Type B pancreatic cell (in vitro differentiated cells): ENCODE results near the gene WNT9B. TPM values are rescaled to one million over a fixed set of nuclear protein-coding genes. Genes with fewer than 3 reads are reported as not detected.

Experiments used
- DNase-seq: peaks from one replicate; pipeline ENCODE4 v3.0.0; 2021; ENCODE audit warnings: mixed read lengths; ENCODE audit not compliant: unreplicated experiment; ENCODE audit errors: extremely low spot score
- H3K27ac Mint-ChIP-seq: 2 replicates; pipeline ENCODE4 v1.8.0; 2021; ENCODE audit warnings: mild to moderate bottlenecking, mixed read lengths
- H3K27me3 Mint-ChIP-seq: 2 replicates; pipeline ENCODE4 v1.8.0; 2021; ENCODE audit warnings: mixed read lengths
- H3K36me3 Mint-ChIP-seq: 2 replicates; pipeline ENCODE4 v1.8.0; 2021; ENCODE audit warnings: mixed read lengths
- H3K4me1 Mint-ChIP-seq: one replicate; pipeline ENCODE4 v1.8.0; 2021; ENCODE audit warnings: mixed read lengths; ENCODE audit not compliant: unreplicated experiment
- H3K4me3 Mint-ChIP-seq: 2 replicates; pipeline ENCODE4 v1.8.0; 2021; ENCODE audit warnings: mild to moderate bottlenecking, mixed read lengths
- H3K9me3 Mint-ChIP-seq: 2 replicates; pipeline ENCODE4 v1.8.0; 2021; ENCODE audit warnings: mixed read lengths
- CTCF ChIP-seq: fragments of 200-600 bp; sonication (generic); conservative IDR thresholded peaks from 2 replicates; pipeline ENCODE4 v1.5.0; 2021; ENCODE audit warnings: antibody characterized with exemption, mild to moderate bottlenecking
- total RNA-seq: library from RNA; stranded (reverse); gene quantifications from 2 replicates; pipeline ENCODE4 v1.2.1, GENCODE V29; 2021; ENCODE audit warnings: low replicate concordance

WNT9B gene
- total RNA-seq, 1 donor from 2014 or later, result 0.89 TPM

- peaks cover 1% of the 10 kb centered on the region for H3K4me1 Mint-ChIP-seq
- no peaks in the 10 kb centered on the region for H3K36me3 Mint-ChIP-seq
- no peak for DNase-seq
- no peak for TF ChIP-seq CTCF
- no peak overlapping the region for H3K27ac Mint-ChIP-seq
- H3K9me3 Mint-ChIP-seq, result peaks cover 6% of the 10 kb centered on the region
- H3K27me3 Mint-ChIP-seq, result peaks cover 18% of the 10 kb centered on the region
- H3K4me3 Mint-ChIP-seq, result no peak overlapping the region
Observed at GRCh38 chr17:46895171-46895570, 43.8 kb downstream of the WNT9B start.

GRCh38 chr17:46896991-46897390 lies 45.6 kb downstream of the WNT9B start:
- no peaks in the 10 kb centered on the region for H3K4me1 Mint-ChIP-seq
- TF ChIP-seq CTCF, result no peak
- peaks cover 21% of the 10 kb centered on the region for H3K27me3 Mint-ChIP-seq
- no peak overlapping the region for H3K4me3 Mint-ChIP-seq
- DNase-seq, result no peak
- H3K9me3 Mint-ChIP-seq, result peaks cover 6% of the 10 kb centered on the region
- H3K27ac Mint-ChIP-seq, result no peak overlapping the region
- H3K36me3 Mint-ChIP-seq, result no peaks in the 10 kb centered on the region

DNA sequence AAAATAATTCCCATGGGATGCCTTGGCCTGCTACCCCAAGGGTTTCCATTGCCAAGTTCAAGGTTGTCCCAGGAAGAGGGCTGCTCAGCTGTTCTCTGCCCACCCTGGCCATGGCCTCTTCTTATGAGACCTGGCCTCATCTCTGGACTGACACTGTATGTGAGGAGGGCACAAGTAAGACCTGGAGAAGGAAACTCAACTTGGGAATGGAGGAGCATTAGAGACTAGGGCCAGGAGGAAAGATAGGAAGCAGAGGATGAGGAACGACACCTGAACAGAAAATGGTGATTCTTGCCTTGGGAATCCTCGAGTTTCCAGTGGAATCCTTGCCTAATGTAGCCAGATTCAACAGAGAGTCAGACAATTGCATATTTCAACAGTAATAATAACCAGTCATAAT lies 47.0 kb downstream of the WNT9B start:
- no peak for DNase-seq
- no peaks in the 10 kb centered on the region for H3K4me1 Mint-ChIP-seq
- H3K36me3 Mint-ChIP-seq, result no peaks in the 10 kb centered on the region
- peaks cover 6% of the 10 kb centered on the region for H3K9me3 Mint-ChIP-seq
- TF ChIP-seq CTCF, result no peak
- H3K4me3 Mint-ChIP-seq, result no peak overlapping the region
- no peak overlapping the region for H3K27ac Mint-ChIP-seq
- H3K27me3 Mint-ChIP-seq, result peaks cover 14% of the 10 kb centered on the region

DNA sequence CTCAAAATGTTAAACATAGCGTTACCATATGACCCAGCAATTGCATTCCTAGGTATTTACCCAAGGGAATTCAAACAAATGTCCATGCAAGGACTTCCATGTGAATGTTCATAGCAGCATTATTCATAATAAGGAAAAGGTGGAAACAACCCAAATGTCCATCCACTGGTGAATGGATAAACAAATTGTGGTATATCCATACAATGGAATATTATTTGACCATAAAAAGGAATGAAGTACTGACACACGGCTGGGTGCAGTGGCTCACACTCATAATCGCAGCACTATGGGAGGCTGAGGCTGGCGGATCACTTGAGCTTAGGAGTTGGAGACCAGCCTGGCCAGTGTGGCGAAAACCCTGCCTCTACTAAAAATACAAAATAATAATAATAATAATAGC lies 47.5 kb downstream of the WNT9B start:
- peaks cover 13% of the 10 kb centered on the region for H3K27me3 Mint-ChIP-seq
- H3K4me1 Mint-ChIP-seq, result no peaks in the 10 kb centered on the region
- TF ChIP-seq CTCF, result no peak
- no peaks in the 10 kb centered on the region for H3K36me3 Mint-ChIP-seq
- H3K9me3 Mint-ChIP-seq, result peaks cover 6% of the 10 kb centered on the region
- H3K4me3 Mint-ChIP-seq, result no peak overlapping the region
- no peak for DNase-seq
- no peak overlapping the region for H3K27ac Mint-ChIP-seq

- H3K36me3 Mint-ChIP-seq, result no peaks in the 10 kb centered on the region
- H3K27me3 Mint-ChIP-seq, result peaks cover 12% of the 10 kb centered on the region
- no peak overlapping the region for H3K4me3 Mint-ChIP-seq
- no peak for DNase-seq
- no peak overlapping the region for H3K27ac Mint-ChIP-seq
- peaks cover 6% of the 10 kb centered on the region for H3K9me3 Mint-ChIP-seq
- no peak for TF ChIP-seq CTCF
- no peaks in the 10 kb centered on the region for H3K4me1 Mint-ChIP-seq
Observed at GRCh38 chr17:46901291-46901690, 49.9 kb downstream of the WNT9B start.
